HG03565 (cell line): ENCODE measurements around the gene PLA2G4A.

Experiments used
- ATAC-seq: cut with Tn5 transposase; IDR thresholded peaks from one replicate; pipeline ENCODE4 v1.9.1; 2021; ENCODE audit warnings: mild to moderate bottlenecking, moderate library complexity; ENCODE audit not compliant: unreplicated experiment

The PLA2G4A gene

GRCh38 chr1:186828611-186829454 is at the start of gene PLA2G4A:
Gene PLA2G4A (plus strand): TSS chr1:186828949. CDS start chr1:186854355, 25,406 bp downstream.
- peak; percentile 74 for ATAC-seq

- ATAC-seq, result no peak
Observed at GRCh38 chr1:186780076-186780475, 48.7 kb upstream of the PLA2G4A start.

GRCh38 chr1:186781730-186782129 is 47.0 kb upstream of the PLA2G4A start:
- ATAC-seq, result no peak

GRCh38 chr1:186782791-186783190 is 46.0 kb upstream of the PLA2G4A start:
- ATAC-seq, result no peak

GRCh38 chr1:186783193-186783592 is 45.6 kb upstream of the PLA2G4A start:
- ATAC-seq, result no peak

GRCh38 chr1:186785503-186785902 is 43.2 kb upstream of the PLA2G4A start:
- no peak for ATAC-seq

- ATAC-seq, result no peak
Observed at GRCh38 chr1:186790101-186790500, 38.6 kb upstream of the PLA2G4A start.

GRCh38 chr1:186792870-186793581 is 35.7 kb upstream of the PLA2G4A start:
- no peak for ATAC-seq

- no peak for ATAC-seq
Observed at GRCh38 chr1:186793582-186793927, 35.2 kb upstream of the PLA2G4A start.

- no peak for ATAC-seq
Observed at GRCh38 chr1:186798960-186799688, 29.6 kb upstream of the PLA2G4A start.

- peak; percentile 94 for ATAC-seq
Observed at GRCh38 chr1:186799689-186800054, 29.1 kb upstream of the PLA2G4A start.

GRCh38 chr1:186802388-186802787 is 26.4 kb upstream of the PLA2G4A start:
- no peak for ATAC-seq

- ATAC-seq, result no peak
Observed at GRCh38 chr1:186804679-186805078, 24.1 kb upstream of the PLA2G4A start.

- no peak for ATAC-seq
Observed at GRCh38 chr1:186806477-186806876, 22.3 kb upstream of the PLA2G4A start.

- ATAC-seq, result no peak
Observed at GRCh38 chr1:186807163-186807562, 21.6 kb upstream of the PLA2G4A start.

- ATAC-seq, result no peak
Observed at GRCh38 chr1:186811892-186812291, 16.9 kb upstream of the PLA2G4A start.

- no peak for ATAC-seq
Observed at GRCh38 chr1:186812570-186812969, 16.2 kb upstream of the PLA2G4A start.

GRCh38 chr1:186813420-186813819 is 15.3 kb upstream of the PLA2G4A start:
- ATAC-seq, result no peak

- peak; percentile 81 for ATAC-seq
Observed at GRCh38 chr1:186819126-186819525, 9.6 kb upstream of the PLA2G4A start.

GRCh38 chr1:186819563-186819962 is 9.2 kb upstream of the PLA2G4A start:
- peak; percentile 19 for ATAC-seq
